Kidney epithelial cell (primary cell): ENCODE measurements around the gene FSTL5. TPM values are rescaled to one million over a fixed set of nuclear protein-coding genes. Genes with fewer than 3 reads are reported as not detected.

Source experiments
- DNase-seq: peaks from one replicate; pipeline ENCODE4 v3.0.0-alpha.2; 2010; ENCODE audit warnings: low read depth
- H3K27me3 ChIP-seq: 2 replicates; pipeline ENCODE4 v1.6.0; 2011; ENCODE audit warnings: low read length; ENCODE audit not compliant: control insufficient read depth, insufficient read depth
- H3K36me3 ChIP-seq: 2 replicates; pipeline ENCODE4 v1.5.1; 2011; ENCODE audit warnings: low read length; ENCODE audit not compliant: control insufficient read depth, insufficient read depth
- H3K4me3 ChIP-seq: 2 replicates; pipeline ENCODE4 v1.5.1; 2011; ENCODE audit warnings: low read depth, mild to moderate bottlenecking, control low read depth, low read length
- total RNA-seq: library from RNA; depleted of rRNA; stranded (reverse); fragments of >200 nt; gene quantifications from 2 replicates; pipeline ENCODE4 v1.2.3, GENCODE V29; 2015
- TF ChIP-seq, protein P1 (sequence below): IDR thresholded peaks from 2 replicates; pipeline ENCODE4 v1.5.1; 2011; ENCODE audit warnings: mild to moderate bottlenecking, moderate library complexity, low read length, control low read depth, inconsistent platforms; ENCODE audit not compliant: insufficient read depth, poor library complexity, severe bottlenecking

The FSTL5 gene
- total RNA-seq, 1 donor from 2014 or later: not detected

DNA sequence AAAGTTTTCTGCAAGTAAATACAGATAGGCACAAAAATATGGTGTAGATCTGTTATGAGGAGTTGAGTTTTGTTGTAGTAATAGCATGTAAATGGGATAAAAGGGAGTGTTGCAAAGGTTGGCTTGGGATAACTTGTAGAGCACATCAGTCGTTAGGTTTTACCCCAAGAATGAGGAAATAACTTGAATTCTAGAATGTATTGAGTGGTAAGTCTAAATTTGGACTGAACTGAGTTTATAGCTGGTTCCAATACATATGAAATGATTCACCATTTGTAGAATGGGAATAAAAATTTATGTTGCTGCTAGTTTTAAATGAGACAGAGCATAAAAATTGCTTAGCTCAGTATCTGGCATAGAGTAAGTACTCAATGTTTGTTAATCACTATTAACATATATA lies 719.2 kb downstream of the FSTL5 start:
- H3K36me3 ChIP-seq: no peaks in the 10 kb centered on the region

DNA sequence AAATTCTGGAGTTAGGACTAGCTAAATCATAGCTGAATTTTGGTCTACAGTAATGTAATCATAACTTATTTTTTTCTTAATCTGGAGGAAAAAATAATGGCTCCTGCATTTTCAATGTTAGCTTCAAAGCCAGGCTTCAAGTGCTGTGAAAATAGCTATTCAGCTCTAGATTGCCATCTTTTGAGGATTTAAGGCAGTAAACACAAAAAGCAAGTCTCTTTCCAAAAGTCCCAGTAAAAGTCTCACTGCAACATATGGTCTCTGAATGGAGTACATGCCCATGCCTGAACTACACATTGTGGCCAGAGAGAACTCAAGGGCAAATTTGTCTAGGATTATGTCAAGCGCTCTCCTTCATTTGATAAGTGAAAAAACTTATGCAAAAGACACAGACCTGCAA lies 720.9 kb downstream of the FSTL5 start:
- Histone ChIP-seq H3K36me3 (no peaks in the 10 kb centered on the region), H3K27me3 (no peaks in the 10 kb centered on the region), H3K4me3 (no peak overlapping the region)
- TF ChIP-seq, protein P1, sequence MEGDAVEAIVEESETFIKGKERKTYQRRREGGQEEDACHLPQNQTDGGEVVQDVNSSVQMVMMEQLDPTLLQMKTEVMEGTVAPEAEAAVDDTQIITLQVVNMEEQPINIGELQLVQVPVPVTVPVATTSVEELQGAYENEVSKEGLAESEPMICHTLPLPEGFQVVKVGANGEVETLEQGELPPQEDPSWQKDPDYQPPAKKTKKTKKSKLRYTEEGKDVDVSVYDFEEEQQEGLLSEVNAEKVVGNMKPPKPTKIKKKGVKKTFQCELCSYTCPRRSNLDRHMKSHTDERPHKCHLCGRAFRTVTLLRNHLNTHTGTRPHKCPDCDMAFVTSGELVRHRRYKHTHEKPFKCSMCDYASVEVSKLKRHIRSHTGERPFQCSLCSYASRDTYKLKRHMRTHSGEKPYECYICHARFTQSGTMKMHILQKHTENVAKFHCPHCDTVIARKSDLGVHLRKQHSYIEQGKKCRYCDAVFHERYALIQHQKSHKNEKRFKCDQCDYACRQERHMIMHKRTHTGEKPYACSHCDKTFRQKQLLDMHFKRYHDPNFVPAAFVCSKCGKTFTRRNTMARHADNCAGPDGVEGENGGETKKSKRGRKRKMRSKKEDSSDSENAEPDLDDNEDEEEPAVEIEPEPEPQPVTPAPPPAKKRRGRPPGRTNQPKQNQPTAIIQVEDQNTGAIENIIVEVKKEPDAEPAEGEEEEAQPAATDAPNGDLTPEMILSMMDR: no peak
- DNase-seq: no peak

More for the DNA sequence above, 719.2 kb downstream of the FSTL5 start:
- no peak for DNase-seq
- TF ChIP-seq, protein P1: no peak
- Histone ChIP-seq H3K27me3 (no peaks in the 10 kb centered on the region), H3K4me3 (no peak overlapping the region)

DNA sequence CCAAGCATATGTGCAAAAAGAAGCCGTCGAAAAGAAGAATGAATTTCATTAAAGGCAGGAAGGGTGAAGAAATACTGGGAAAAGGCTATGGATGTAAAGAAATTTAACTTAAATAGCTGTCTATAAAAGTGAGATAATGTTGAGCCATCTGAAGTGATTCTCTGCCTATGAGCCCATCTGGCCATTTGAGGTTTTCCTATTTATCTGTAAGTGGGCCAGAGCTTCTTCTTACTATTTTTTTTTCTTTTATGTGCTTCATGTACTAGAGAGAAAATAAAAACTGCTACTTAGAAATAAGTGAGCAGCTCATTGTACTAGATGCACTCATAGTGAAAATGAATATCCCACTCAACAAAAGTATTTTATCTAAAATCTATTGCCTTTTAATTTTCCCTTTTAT lies 725.7 kb downstream of the FSTL5 start:
- TF ChIP-seq, protein P1: no peak
- H3K27me3 ChIP-seq: no peaks in the 10 kb centered on the region
- H3K36me3 ChIP-seq: no peaks in the 10 kb centered on the region
- H3K4me3 ChIP-seq: no peak overlapping the region
- DNase-seq: no peak

DNA sequence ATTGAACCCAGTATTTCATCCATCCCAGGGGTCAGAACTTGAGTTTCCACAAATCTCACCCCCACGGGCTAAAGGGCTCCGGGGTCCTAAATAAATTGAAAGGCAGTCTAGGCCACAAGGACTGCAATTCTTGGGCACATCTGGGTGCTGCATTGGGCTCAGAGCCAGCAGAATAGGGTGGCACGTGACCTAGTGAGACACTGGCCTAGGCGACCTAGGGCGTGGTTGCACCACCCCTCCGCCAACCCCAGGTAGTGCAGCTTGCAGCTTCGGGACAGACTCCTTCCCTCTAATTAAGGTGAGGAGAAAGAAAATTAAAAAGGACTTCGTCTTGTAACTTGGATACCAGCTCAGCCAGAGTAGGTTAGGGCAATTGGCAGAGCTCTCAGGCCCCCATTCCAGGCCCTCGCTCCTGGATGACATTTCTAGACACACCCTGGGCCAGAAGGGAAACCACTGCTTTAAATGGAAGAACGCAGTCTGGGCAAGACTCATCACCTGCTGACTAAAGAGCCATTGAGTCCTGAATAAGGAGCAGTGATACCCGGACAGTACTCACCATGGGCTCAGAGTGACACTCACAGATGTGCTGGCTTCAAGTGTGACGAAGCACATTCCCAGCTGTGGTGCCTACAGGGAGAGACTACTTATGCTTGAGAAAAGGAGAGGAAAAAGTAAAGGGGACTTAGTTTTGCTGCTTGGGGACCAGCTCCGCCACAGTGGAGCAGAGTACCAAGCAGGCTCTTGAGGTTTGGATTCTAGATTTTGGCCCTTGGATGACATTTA lies 735.4 kb downstream of the FSTL5 start:
- H3K36me3 ChIP-seq: no peaks in the 10 kb centered on the region
- no peak overlapping the region for H3K4me3 ChIP-seq
- no peak for DNase-seq
- TF ChIP-seq, protein P1: no peak
- no peaks in the 10 kb centered on the region for H3K27me3 ChIP-seq

DNA sequence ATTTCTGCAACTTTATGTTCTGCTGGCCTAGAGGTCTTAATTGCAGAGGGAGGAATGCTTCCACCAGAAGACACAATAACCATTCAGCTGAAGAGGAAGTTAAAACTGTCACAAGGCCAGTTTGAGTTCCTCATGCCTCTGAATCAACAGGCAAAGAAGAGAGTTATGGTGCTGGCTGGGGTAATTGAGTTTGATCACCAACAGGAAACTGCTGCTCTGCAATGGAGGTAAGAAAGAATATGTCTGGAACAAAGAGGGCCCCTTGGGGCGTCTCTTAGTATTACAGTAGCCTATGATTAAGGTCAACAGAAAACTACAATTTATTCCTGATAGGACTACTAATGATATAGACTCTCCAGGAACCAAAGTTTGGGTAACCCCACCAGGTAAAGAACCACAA lies 744.0 kb downstream of the FSTL5 start:
- H3K36me3 ChIP-seq: no peaks in the 10 kb centered on the region
- no peak for DNase-seq
- TF ChIP-seq, protein P1: peak; percentile 15

DNA sequence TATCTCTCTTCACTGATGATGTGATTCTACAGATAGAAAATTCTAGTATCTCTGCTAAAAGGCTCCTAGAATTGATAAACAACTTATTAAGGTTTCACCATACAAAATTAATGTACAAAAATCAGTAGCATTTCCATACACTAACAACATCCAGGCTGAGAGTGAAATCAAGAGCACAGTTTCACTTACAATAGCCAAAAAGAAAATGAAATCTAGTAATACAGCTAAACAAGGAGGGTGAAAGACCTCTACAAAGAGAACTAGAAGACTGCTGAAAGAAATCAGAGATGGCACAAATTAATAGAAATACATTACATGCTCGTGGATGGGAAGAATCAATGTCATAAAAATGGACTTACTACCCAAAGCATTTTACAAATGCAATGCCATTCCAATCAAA lies 751.9 kb downstream of the FSTL5 start:
- no peaks in the 10 kb centered on the region for H3K36me3 ChIP-seq
- DNase-seq: no peak
- TF ChIP-seq, protein P1: no peak
- H3K27me3 ChIP-seq: no peaks in the 10 kb centered on the region
- no peak overlapping the region for H3K4me3 ChIP-seq

More for the DNA sequence above, 744.0 kb downstream of the FSTL5 start:
- H3K4me3 ChIP-seq: no peak overlapping the region
- H3K27me3 ChIP-seq: no peaks in the 10 kb centered on the region
